ENCODE measurements around the gene ATP1B4.
"Not testable (repeated sequence)": the region's sequence is repeated elsewhere in the genome, so short reads cannot be mapped to it uniquely, and the experiment has no call there.

ATP1B4 gene

DNA sequence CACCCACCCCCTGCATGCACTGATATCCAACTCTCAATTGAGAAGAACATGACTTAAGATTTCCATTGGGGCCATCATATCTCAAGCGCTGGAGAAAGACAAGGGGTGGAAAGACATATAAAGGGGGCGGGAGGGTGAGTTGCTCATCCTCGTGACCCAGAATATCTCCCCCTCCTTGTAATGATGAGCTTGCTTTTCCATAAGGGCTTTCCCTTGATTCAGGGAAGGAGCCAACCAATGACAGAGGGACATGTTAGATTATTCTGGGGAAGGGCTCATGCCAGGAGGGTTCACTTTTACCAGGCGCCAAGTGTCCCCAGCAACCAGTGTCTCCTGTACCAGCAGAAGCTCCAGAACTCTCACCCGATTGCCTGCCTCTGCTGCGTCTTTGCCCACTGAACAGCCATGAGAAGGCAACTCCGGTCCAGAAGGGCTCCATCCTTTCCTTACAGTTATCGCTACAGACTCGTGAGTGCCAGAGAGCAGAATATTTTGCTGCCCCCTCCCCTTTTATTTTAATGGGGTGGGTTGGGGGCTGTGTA lies at the start of gene ATP1B4:
ATP1B4 (plus strand) TSS at position 326 of the 542 bp plus-strand sequence; CDS start at position 406, 80 bp downstream.
- no peaks in the 10 kb centered on the region for H3K4me1 ChIP-seq (ENCODE audit: control insufficient read depth, insufficient read depth, low read length)
- H3K9me3 ChIP-seq (ENCODE audit: control insufficient read depth, insufficient read depth, low read length): no peaks in the 10 kb centered on the region
- H3K4me3 ChIP-seq (ENCODE audit: low read depth, low read length): no peak within 1 kb of the TSS
- H3K9ac ChIP-seq (ENCODE audit: low read depth, low read length): no peak within 1 kb of the TSS
- no peaks in the 10 kb centered on the region for H3K36me3 ChIP-seq (ENCODE audit: control insufficient read depth, insufficient read depth, low read length)
- peaks cover 2% of the 10 kb centered on the region for H3K27me3 ChIP-seq (ENCODE audit: control insufficient read depth, insufficient read depth, low read length)

DNA sequence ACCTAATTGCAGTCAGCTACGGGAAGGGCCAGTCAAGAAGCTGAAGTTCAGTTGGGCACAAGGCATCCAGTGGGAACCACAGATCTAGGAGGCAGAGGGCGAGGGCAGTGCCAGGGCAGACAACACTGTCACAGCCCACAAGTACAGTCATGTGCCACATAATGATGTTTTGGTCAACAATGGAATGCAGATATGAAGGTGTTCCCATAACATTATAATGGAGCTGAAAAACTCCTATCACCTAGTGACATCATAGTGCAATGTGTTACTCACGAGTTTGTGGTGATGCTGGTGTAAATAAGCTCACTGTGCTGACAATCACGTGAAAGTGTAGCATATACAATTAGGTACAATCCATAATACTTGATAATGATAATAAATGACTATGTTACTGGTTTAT lies 46.1 kb upstream of the ATP1B4 start:
- no peak overlapping the region for H3K9ac ChIP-seq (ENCODE audit: low read depth, low read length)
- H3K36me3 ChIP-seq (ENCODE audit: control insufficient read depth, insufficient read depth, low read length): no peaks in the 10 kb centered on the region
- no peaks in the 10 kb centered on the region for H3K9me3 ChIP-seq (ENCODE audit: control insufficient read depth, insufficient read depth, low read length)
- H3K4me1 ChIP-seq (ENCODE audit: control insufficient read depth, insufficient read depth, low read length): no peaks in the 10 kb centered on the region
- H3K27me3 ChIP-seq (ENCODE audit: control insufficient read depth, insufficient read depth, low read length): peaks cover 61% of the 10 kb centered on the region
- no peak overlapping the region for H3K4me3 ChIP-seq (ENCODE audit: low read depth, low read length)

DNA sequence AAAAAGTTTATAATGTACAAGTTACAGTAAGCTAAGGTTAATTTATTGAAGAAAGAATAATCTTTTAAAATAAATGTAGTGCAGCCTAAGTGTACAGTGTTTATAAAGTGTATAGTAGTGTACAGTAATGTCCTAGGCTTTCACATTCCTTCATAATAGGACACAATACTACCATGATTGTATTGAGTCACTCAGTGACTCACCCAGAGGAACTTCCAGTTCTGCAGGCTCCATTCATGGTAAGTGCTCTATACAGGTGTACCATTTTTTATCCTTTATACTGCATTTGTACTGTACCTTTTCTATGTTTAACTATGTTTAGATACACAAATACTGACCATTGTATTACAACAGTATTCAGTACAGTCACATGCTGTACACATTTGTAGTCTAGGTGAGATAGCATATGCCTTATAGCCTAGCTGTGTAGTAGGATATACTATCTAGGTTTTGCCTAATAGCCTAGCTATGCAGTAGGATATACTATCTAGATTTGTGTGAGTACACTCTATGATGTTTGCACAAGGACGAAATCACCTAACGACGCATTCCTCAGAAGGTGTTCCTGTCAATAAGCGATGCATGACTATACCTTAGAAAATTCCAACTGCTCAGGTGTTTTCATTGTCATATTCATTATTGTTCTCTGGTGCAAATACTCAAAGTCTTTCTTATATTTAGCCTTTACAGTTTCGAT lies 45.2 kb upstream of the ATP1B4 start:
- H3K4me3 ChIP-seq (ENCODE audit: low read depth, low read length): no peak overlapping the region
- H3K9ac ChIP-seq (ENCODE audit: low read depth, low read length): no peak overlapping the region
- no peaks in the 10 kb centered on the region for H3K9me3 ChIP-seq (ENCODE audit: control insufficient read depth, insufficient read depth, low read length)
- no peaks in the 10 kb centered on the region for H3K4me1 ChIP-seq (ENCODE audit: control insufficient read depth, insufficient read depth, low read length)
- peaks cover 58% of the 10 kb centered on the region for H3K27me3 ChIP-seq (ENCODE audit: control insufficient read depth, insufficient read depth, low read length)
- H3K36me3 ChIP-seq (ENCODE audit: control insufficient read depth, insufficient read depth, low read length): no peaks in the 10 kb centered on the region

DNA sequence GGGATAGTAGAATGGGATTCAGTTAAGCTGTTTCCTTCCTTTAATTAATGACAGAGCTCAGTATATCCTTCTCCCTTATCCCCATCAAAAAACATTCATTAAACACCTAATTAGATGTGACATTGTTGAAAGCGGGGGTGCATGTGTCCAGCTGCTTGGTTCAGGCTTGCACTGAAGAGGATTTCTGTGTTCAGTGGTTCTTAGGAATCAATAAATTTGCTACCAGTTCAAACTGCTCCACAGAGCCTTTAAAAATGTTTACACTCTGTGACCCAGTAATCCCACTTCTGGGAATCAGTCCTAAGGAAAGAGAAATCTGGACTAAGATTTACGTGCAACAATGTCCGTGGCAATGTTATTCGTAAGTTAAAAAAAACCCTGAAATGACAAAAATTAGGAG lies 43.5 kb upstream of the ATP1B4 start:
- Histone ChIP-seq H3K9ac (ENCODE audit: low read depth, low read length) (no peak overlapping the region), H3K4me3 (ENCODE audit: low read depth, low read length) (no peak overlapping the region), H3K27me3 (ENCODE audit: control insufficient read depth, insufficient read depth, low read length) (peaks cover 41% of the 10 kb centered on the region), H3K9me3 (ENCODE audit: control insufficient read depth, insufficient read depth, low read length) (no peaks in the 10 kb centered on the region), H3K4me1 (ENCODE audit: control insufficient read depth, insufficient read depth, low read length) (no peaks in the 10 kb centered on the region), H3K36me3 (ENCODE audit: control insufficient read depth, insufficient read depth, low read length) (no peaks in the 10 kb centered on the region)

DNA sequence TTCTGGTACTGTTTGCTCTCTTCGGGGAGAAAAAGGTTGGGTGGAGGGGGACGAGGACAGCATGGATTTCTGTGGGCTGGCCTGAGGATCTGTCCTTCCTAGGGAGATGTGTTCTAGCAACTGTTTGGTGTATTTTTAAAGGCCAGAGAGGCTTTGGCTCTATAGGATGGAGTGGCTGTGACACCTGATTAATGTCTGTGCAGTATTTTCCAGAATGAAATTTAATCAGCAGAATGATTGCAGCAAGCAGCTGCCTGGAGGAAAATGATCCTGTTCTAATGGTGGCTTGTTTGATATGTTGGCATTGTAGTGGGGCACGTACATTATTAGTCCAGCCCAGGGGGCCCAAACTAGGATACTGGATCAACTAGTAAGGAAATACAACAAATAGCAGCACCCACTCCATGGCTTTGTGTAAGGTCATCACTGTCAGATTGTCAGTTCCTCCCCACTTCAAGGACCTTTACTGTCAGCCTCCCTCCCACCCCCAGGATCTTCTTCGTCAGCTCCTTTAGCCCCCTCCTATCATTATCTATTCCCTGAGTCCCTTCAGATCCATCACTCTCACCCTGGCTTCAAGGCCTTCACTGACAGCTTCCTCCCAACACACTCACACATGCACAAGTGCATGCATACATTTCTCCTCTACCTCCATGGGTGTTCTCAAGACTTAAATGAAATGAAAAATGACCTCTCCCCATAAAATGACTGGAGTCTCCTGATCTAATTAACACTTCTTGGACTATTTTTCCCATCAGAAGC lies 40.2 kb upstream of the ATP1B4 start:
- no peaks in the 10 kb centered on the region for H3K9me3 ChIP-seq (ENCODE audit: control insufficient read depth, insufficient read depth, low read length)
- H3K36me3 ChIP-seq (ENCODE audit: control insufficient read depth, insufficient read depth, low read length): no peaks in the 10 kb centered on the region
- H3K4me3 ChIP-seq (ENCODE audit: low read depth, low read length): no peak overlapping the region
- no peak overlapping the region for H3K9ac ChIP-seq (ENCODE audit: low read depth, low read length)
- H3K27me3 ChIP-seq (ENCODE audit: control insufficient read depth, insufficient read depth, low read length): peaks cover 14% of the 10 kb centered on the region
- H3K4me1 ChIP-seq (ENCODE audit: control insufficient read depth, insufficient read depth, low read length): no peaks in the 10 kb centered on the region

DNA sequence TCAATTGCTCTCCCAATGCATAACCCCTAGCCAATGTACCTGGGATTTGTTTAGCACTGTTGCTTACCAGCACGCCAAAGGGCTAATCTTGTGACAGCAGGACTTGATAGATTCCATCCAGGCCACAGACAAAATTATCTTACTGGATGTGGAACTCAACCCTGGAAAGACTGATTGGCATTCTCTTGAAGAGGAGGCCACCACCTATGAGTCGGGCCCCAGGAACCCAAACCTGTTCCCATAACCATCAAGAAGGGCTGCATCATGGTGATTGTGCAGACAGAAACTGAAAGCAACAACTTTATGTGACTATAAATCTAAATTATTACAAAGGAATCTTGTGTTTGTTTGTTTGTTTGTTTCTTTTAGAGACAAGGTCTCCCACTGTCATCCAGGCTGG lies 30.8 kb upstream of the ATP1B4 start:
- peaks cover 4% of the 10 kb centered on the region for H3K9me3 ChIP-seq (ENCODE audit: control insufficient read depth, insufficient read depth, low read length)
- H3K4me1 ChIP-seq (ENCODE audit: control insufficient read depth, insufficient read depth, low read length): peaks cover 6% of the 10 kb centered on the region
- no peak overlapping the region for H3K4me3 ChIP-seq (ENCODE audit: low read depth, low read length)
- H3K36me3 ChIP-seq (ENCODE audit: control insufficient read depth, insufficient read depth, low read length): no peaks in the 10 kb centered on the region
- H3K27me3 ChIP-seq (ENCODE audit: control insufficient read depth, insufficient read depth, low read length): no peaks in the 10 kb centered on the region
- H3K9ac ChIP-seq (ENCODE audit: low read depth, low read length): no peak overlapping the region

DNA sequence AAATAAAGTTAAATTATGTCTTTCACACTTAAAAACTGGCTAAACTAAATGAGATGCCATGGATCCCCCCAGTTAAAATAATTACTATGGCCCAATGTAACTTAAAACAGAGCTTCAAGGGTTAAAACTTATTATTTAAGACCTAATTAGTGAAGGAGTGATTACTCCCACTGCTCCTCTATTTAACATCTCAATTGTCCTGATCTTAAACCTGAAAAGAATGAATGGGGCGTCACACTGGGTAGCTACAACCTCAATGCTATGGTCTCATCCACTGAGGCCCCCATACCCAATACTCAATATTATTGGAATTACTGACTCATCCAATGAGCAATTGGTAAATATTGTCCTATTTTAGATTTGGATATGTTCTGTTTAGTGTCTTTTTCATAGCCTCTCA lies 29.5 kb upstream of the ATP1B4 start:
- H3K9ac ChIP-seq (ENCODE audit: low read depth, low read length): no peak overlapping the region
- no peak overlapping the region for H3K4me3 ChIP-seq (ENCODE audit: low read depth, low read length)
- peaks cover 6% of the 10 kb centered on the region for H3K4me1 ChIP-seq (ENCODE audit: control insufficient read depth, insufficient read depth, low read length)
- H3K36me3 ChIP-seq (ENCODE audit: control insufficient read depth, insufficient read depth, low read length): no peaks in the 10 kb centered on the region
- peaks cover 5% of the 10 kb centered on the region for H3K9me3 ChIP-seq (ENCODE audit: control insufficient read depth, insufficient read depth, low read length)
- H3K27me3 ChIP-seq (ENCODE audit: control insufficient read depth, insufficient read depth, low read length): no peaks in the 10 kb centered on the region

DNA sequence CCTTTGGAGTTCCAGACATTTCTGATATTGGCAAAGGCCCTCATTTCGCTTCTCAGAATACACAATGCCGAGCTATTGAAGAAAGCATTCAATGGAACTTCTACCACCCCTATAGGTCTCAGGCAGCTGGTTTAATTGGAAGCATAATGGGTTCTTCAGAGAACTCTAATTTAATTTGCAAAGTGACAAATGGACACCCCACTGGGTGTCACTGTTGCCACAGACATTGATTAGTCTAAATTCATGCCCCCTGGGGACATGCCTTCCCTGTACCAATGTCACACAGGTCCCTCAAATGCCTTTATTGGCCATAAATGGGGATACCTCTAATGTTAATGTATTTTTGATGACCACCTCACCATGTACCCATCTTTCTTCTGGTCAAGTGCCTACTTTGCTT lies 27.7 kb upstream of the ATP1B4 start:
- Histone ChIP-seq H3K9me3 (ENCODE audit: control insufficient read depth, insufficient read depth, low read length) (peaks cover 5% of the 10 kb centered on the region), H3K4me1 (ENCODE audit: control insufficient read depth, insufficient read depth, low read length) (peaks cover 6% of the 10 kb centered on the region), H3K27me3 (ENCODE audit: control insufficient read depth, insufficient read depth, low read length) (no peaks in the 10 kb centered on the region), H3K4me3 (ENCODE audit: low read depth, low read length) (no peak overlapping the region), H3K9ac (ENCODE audit: low read depth, low read length) (no peak overlapping the region), H3K36me3 (ENCODE audit: control insufficient read depth, insufficient read depth, low read length) (no peaks in the 10 kb centered on the region)

DNA sequence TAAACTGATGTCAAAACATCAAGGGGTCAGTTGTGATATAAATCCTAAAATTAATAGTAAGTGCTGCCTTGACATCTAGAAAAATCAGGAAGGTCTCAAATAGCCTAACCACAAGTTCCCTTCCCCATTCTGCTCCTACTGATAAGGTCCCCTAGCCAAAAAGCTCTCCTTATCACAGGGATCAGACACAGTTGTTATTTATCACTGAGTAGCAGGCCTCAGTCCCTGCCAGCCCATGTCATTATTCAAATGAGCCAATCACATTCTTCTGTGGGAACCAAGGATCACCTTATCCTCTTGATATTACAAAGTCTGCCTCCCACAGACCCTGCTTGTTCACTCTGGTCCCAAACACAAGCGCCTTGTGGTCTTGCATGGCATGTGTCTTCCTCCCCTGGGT lies 27.3 kb upstream of the ATP1B4 start:
- H3K4me3 ChIP-seq (ENCODE audit: low read depth, low read length): no peak overlapping the region
- no peaks in the 10 kb centered on the region for H3K36me3 ChIP-seq (ENCODE audit: control insufficient read depth, insufficient read depth, low read length)
- H3K9me3 ChIP-seq (ENCODE audit: control insufficient read depth, insufficient read depth, low read length): peaks cover 5% of the 10 kb centered on the region
- no peaks in the 10 kb centered on the region for H3K27me3 ChIP-seq (ENCODE audit: control insufficient read depth, insufficient read depth, low read length)
- peaks cover 6% of the 10 kb centered on the region for H3K4me1 ChIP-seq (ENCODE audit: control insufficient read depth, insufficient read depth, low read length)
- H3K9ac ChIP-seq (ENCODE audit: low read depth, low read length): no peak overlapping the region

DNA sequence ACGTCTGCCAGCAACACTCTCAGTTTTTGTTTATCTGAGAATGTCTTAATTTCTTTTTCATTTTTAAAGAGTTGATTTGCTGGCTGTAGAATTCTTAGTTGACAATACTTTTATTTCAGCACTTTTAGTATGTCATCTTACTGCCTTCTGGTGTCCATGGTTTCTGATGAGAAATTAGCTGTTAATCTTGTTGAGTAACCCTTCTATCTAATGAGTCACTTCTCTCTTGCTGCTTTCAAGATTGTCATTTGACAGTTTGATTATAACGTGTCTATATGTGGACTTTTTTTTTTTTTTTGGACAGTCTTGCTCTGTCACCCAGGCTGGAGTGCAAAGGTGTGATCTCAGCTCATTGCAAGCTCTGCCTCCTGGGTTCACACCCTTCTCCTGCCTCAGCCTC lies 26.6 kb upstream of the ATP1B4 start:
- peaks cover 5% of the 10 kb centered on the region for H3K9me3 ChIP-seq (ENCODE audit: control insufficient read depth, insufficient read depth, low read length)
- no peak overlapping the region for H3K4me3 ChIP-seq (ENCODE audit: low read depth, low read length)
- peaks cover 6% of the 10 kb centered on the region for H3K4me1 ChIP-seq (ENCODE audit: control insufficient read depth, insufficient read depth, low read length)
- H3K27me3 ChIP-seq (ENCODE audit: control insufficient read depth, insufficient read depth, low read length): no peaks in the 10 kb centered on the region
- no peak overlapping the region for H3K9ac ChIP-seq (ENCODE audit: low read depth, low read length)
- no peaks in the 10 kb centered on the region for H3K36me3 ChIP-seq (ENCODE audit: control insufficient read depth, insufficient read depth, low read length)

DNA sequence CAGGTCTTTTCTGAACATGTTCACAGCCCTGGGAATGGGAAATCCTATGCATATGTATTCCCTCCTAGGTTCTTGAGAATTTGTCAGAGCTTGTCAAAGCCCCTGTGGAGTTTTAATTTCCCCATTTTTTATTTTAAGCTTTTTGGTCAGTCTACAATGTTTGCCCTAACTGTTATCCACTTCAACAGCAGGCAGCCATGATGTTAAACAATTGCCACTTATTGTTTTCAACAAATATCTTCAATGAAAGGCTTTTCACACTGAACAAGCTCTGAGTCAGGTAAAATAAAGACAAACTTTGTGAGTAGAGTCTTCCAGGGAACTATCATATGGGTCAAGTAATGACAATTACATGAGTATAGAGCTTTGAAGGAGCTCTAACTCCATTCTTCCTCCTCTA lies 25.0 kb upstream of the ATP1B4 start:
- H3K4me1 ChIP-seq (ENCODE audit: control insufficient read depth, insufficient read depth, low read length): peaks cover 6% of the 10 kb centered on the region
- no peak overlapping the region for H3K4me3 ChIP-seq (ENCODE audit: low read depth, low read length)
- no peaks in the 10 kb centered on the region for H3K36me3 ChIP-seq (ENCODE audit: control insufficient read depth, insufficient read depth, low read length)
- no peaks in the 10 kb centered on the region for H3K27me3 ChIP-seq (ENCODE audit: control insufficient read depth, insufficient read depth, low read length)
- H3K9ac ChIP-seq (ENCODE audit: low read depth, low read length): no peak overlapping the region
- peaks cover 5% of the 10 kb centered on the region for H3K9me3 ChIP-seq (ENCODE audit: control insufficient read depth, insufficient read depth, low read length)

DNA sequence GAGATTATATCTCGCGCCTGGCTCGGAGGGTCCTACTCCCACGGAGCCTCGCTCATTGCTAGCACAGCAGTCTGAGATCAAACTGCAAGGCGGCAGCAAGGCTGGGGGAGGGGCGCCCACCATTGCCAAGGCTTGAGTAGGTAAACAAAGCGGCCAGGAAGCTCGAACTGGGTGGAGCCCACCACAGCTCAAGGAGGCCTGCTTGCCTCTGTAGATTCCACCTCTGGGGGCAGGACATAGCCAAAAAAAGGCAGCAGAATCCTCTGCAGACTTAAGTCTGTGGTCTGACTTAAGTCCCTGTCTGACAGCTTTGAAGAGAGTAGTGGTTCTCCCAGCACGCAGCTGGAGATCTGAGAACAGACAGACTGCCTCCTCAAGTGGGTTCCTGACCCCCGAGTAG lies 17.3 kb upstream of the ATP1B4 start:
- H3K4me1 ChIP-seq (ENCODE audit: control insufficient read depth, insufficient read depth, low read length); H3K9me3 ChIP-seq (ENCODE audit: control insufficient read depth, insufficient read depth, low read length); H3K4me3 ChIP-seq (ENCODE audit: low read depth, low read length); H3K36me3 ChIP-seq (ENCODE audit: control insufficient read depth, insufficient read depth, low read length); H3K9ac ChIP-seq (ENCODE audit: low read depth, low read length); H3K27me3 ChIP-seq (ENCODE audit: control insufficient read depth, insufficient read depth, low read length): not testable (repeated sequence)

Data from iPS-15b (cell line).